CD14-positive monocyte (primary cell): ENCODE data around the gene NXF1. TPM values are rescaled to one million over a fixed set of nuclear protein-coding genes. Genes with fewer than 3 reads are reported as not detected.
"Not testable (repeated sequence)": the region's sequence is repeated elsewhere in the genome, so short reads cannot be mapped to it uniquely, and the experiment has no call there.

Experiments
- DNase-seq, 3 donors: peaks; one replicate each; pipeline ENCODE4 v3.0.0-alpha.2; 2011 to 2022
- H2AFZ ChIP-seq: 2 replicates; pipeline ENCODE4 v1.6.0; 2012; ENCODE audit warnings: mild to moderate bottlenecking, low read depth, low read length, inconsistent platforms; ENCODE audit not compliant: insufficient read depth, poor library complexity, severe bottlenecking
- H3K27ac ChIP-seq, 2 donors: 1 replicate in 1 of 2; 2 replicates in 1 of 2; pipeline ENCODE4 v1.5.1; 2012 to 2013; ENCODE audit warnings: low read length in 2 of 2, control low read depth in 1 of 2, inconsistent platforms in 1 of 2, low read depth in 1 of 2, mild to moderate bottlenecking in 1 of 2
- H3K27me3 ChIP-seq, 2 donors: one replicate each; pipeline versions ENCODE4 v1.6.0 to v1.6.1; 2011 to 2013; ENCODE audit warnings: low read length in 2 of 2; ENCODE audit not compliant: control insufficient read depth in 2 of 2, insufficient read depth in 2 of 2
- H3K36me3 ChIP-seq, 2 donors: replicated peaks in 1 of 2; 1 replicate in 1 of 2; 2 replicates in 1 of 2; pipeline versions ENCODE4 v1.5.1 to v1.6.1; 2012 to 2013; ENCODE audit warnings: low read length in 2 of 2, control low read depth in 1 of 2, inconsistent platforms in 1 of 2, mild to moderate bottlenecking in 1 of 2; ENCODE audit not compliant: insufficient read depth in 2 of 2, control insufficient read depth in 1 of 2
- H3K4me1 ChIP-seq, 2 donors: 1 replicate in 1 of 2; 2 replicates in 1 of 2; pipeline versions ENCODE4 v1.5.1 to v1.6.1; 2012 to 2013; ENCODE audit warnings: low read length in 2 of 2, control low read depth in 1 of 2, inconsistent platforms in 1 of 2, mild to moderate bottlenecking in 1 of 2, moderate library complexity in 1 of 2; ENCODE audit not compliant: insufficient read depth in 2 of 2, control insufficient read depth in 1 of 2
- H3K4me2 ChIP-seq: replicated peaks from 2 replicates; pipeline ENCODE3; 2012; ENCODE audit warnings: low read length, moderate library complexity, mild to moderate bottlenecking; ENCODE audit not compliant: poor library complexity, severe bottlenecking; ENCODE audit errors: extremely low read depth
- H3K4me3 ChIP-seq, 3 experiments: fragments of 200-600 bp in 1 of 3; sonication (generic) in 1 of 3; replicated peaks in 1 of 3; 1 replicate in 2 of 3; 2 replicates in 1 of 3; pipeline ENCODE4 v1.5.1; 2011 to 2013; ENCODE audit warnings: low read length in 3 of 3, mild to moderate bottlenecking in 3 of 3, control low read depth in 2 of 3, low read depth in 2 of 3, inconsistent platforms in 1 of 3, moderate library complexity in 1 of 3
- H3K79me2 ChIP-seq: 2 replicates; pipeline ENCODE4 v1.6.0; 2012; ENCODE audit warnings: mild to moderate bottlenecking, control low read depth, inconsistent platforms, low read length, moderate library complexity; ENCODE audit not compliant: insufficient read depth
- H3K9ac ChIP-seq: 2 replicates; pipeline ENCODE4 v1.6.0; 2017; ENCODE audit warnings: low read length, mild to moderate bottlenecking; ENCODE audit not compliant: insufficient read depth, poor library complexity, severe bottlenecking
- H3K9me3 ChIP-seq, 2 donors: replicated peaks in 1 of 2; 1 replicate in 1 of 2; 2 replicates in 1 of 2; pipeline versions ENCODE4 v1.5.1 to v1.6.1; 2012 to 2013; ENCODE audit warnings: low read length in 2 of 2, control low read depth in 1 of 2; ENCODE audit not compliant: control insufficient read depth in 1 of 2, insufficient read depth in 1 of 2
- H4K20me1 ChIP-seq: 2 replicates; pipeline ENCODE4 v1.6.0; 2012; ENCODE audit warnings: mild to moderate bottlenecking, low read length, control low read depth, moderate library complexity; ENCODE audit not compliant: insufficient read depth
- H3K27ac Mint-ChIP-seq, 7 donors: one replicate each; pipeline ENCODE4 v1.8.0; 2020; ENCODE audit warnings: mild to moderate bottlenecking in 7 of 7, mixed read lengths in 7 of 7, moderate library complexity in 6 of 7, inconsistent platforms in 2 of 7
- H3K27me3 Mint-ChIP-seq, 3 donors: one replicate each; pipeline ENCODE4 v1.8.0; 2021 to 2022; ENCODE audit warnings: low read depth in 3 of 3, mild to moderate bottlenecking in 3 of 3, mixed read lengths in 3 of 3, moderate library complexity in 3 of 3, inconsistent platforms in 1 of 3
- H3K36me3 Mint-ChIP-seq, 2 donors: one replicate each; pipeline ENCODE4 v1.8.0; 2020; ENCODE audit warnings: mixed read lengths in 2 of 2, inconsistent platforms in 1 of 2, mild to moderate bottlenecking in 1 of 2
- H3K4me1 Mint-ChIP-seq: one replicate; pipeline ENCODE4 v1.8.0; 2020; ENCODE audit warnings: mild to moderate bottlenecking, mixed read lengths
- H3K4me3 Mint-ChIP-seq, 2 donors: one replicate each; pipeline ENCODE4 v1.8.0; 2020; ENCODE audit warnings: mild to moderate bottlenecking in 2 of 2, mixed read lengths in 2 of 2, moderate library complexity in 1 of 2
- H3K9me3 Mint-ChIP-seq, 7 donors: one replicate each; pipeline ENCODE4 v1.8.0; 2020 to 2022; ENCODE audit warnings: mixed read lengths in 7 of 7, mild to moderate bottlenecking in 6 of 7, moderate library complexity in 6 of 7, inconsistent platforms in 2 of 7
- CTCF ChIP-seq: fragments of 200-600 bp; IDR thresholded peaks from one replicate; pipeline ENCODE4 v1.8.0; 2022; ENCODE audit warnings: antibody characterized with exemption, mild to moderate bottlenecking
- WGBS: methylation state at CpG from one replicate; pipeline ENCODE4 v1.1.5; 2013; ENCODE audit warnings: missing lambda C conversion rate; ENCODE audit not compliant: insufficient coverage; 5-methylcytosine and 5-hydroxymethylcytosine counted together
- intact Hi-C, 2 donors: fragments of 100-400 bp; cut with micrococcal nuclease; formaldehyde crosslinking; loops; one replicate each; pipeline versions ENCODE4 v1.15.0 to v1.15.1; 2023
- polyA plus RNA-seq, 3 donors: library from polyadenylated mRNA; depleted of rRNA in 1 of 3; unstranded in 2 of 3; stranded (reverse) in 1 of 3; fragments of 300-500 nt in 2 of 3; fragments of >200 nt in 1 of 3; fragmentation: Illumina TruSeq in 2 of 3; gene quantifications; 1 replicate in 2 of 3; 2 replicates in 1 of 3; pipeline ENCODE4 v1.2.3, GENCODE V29; 2012 to 2021

NXF1 gene
- polyA plus RNA-seq, 3 donors: 50.1 to 748 (median 70.6) TPM

- Histone ChIP-seq H3K79me2 (peaks cover 36% of the 10 kb centered on the region), H3K9ac (peak overlapping the region; percentile 77), H3K27ac (peak overlapping the region; percentile 76 to 92), H3K4me1 (peaks cover 12 to 19% of the 10 kb centered on the region in 2 donors), H3K9me3 (no peaks in the 10 kb centered on the region), H3K27me3 (no peaks in the 10 kb centered on the region), H3K36me3 (peaks cover 9 to 28% of the 10 kb centered on the region in 2 donors), H2AFZ (peak overlapping the region; percentile 90), H3K4me3 (peak overlapping the region; percentile 66 to 95 (median 79)), H3K4me2 (peak overlapping the region; percentile 81), H4K20me1 (no peaks in the 10 kb centered on the region)
- Mint-ChIP-seq H3K36me3 (peaks cover 14 to 39% of the 10 kb centered on the region in 2 donors), H3K4me3 (peak overlapping the region; percentile 96 to 98), H3K27me3 (peaks cover 1 to 2% (median 1%) of the 10 kb centered on the region in 3 donors), H3K27ac (peak overlapping the region; percentile 71 to 100 (median 98)), H3K9me3 (no peaks in the 10 kb centered on the region), H3K4me1 (peaks cover 23% of the 10 kb centered on the region)
- intact Hi-C loops: no loop called here
- DNase-seq: no peak
- no peak for TF ChIP-seq CTCF
- WGBS: 72% methylated on average over 12 of the region's 15 CpGs
Observed at GRCh38 chr11:62752994-62753735, 52.1 kb downstream of the NXF1 start.

GRCh38 chr11:62752177-62752785, 53.0 kb downstream of the NXF1 start:
- peaks cover 23% of the 10 kb centered on the region for H3K4me1 Mint-ChIP-seq
- H4K20me1 ChIP-seq: no peaks in the 10 kb centered on the region

GRCh38 chr11:62749931-62750330, 55.3 kb downstream of the NXF1 start:
- intact Hi-C loops: not testable (repeated sequence)

More at GRCh38 chr11:62752177-62752785, 53.0 kb downstream of the NXF1 start:
- no peaks in the 10 kb centered on the region for H3K9me3 Mint-ChIP-seq
- 99% methylated on average over 8 of the region's 14 CpGs for WGBS
- TF ChIP-seq CTCF: no peak
- no peak for DNase-seq
- peak overlapping the region in 1 of 2 donors; percentile 92 for H3K27ac ChIP-seq
- peaks cover 0 to 2% (median 0%) of the 10 kb centered on the region in 3 donors for H3K27me3 Mint-ChIP-seq
- H3K36me3 Mint-ChIP-seq: peaks cover 14 to 41% of the 10 kb centered on the region in 2 donors
- H3K9ac ChIP-seq: no peak overlapping the region
- peaks cover 9 to 28% of the 10 kb centered on the region in 2 donors for H3K36me3 ChIP-seq
- H3K4me3 ChIP-seq: no peak overlapping the region
- peak overlapping the region in 2 of 7 donors; percentile 13 to 81 for H3K27ac Mint-ChIP-seq
- peaks cover 12 to 19% of the 10 kb centered on the region in 2 donors for H3K4me1 ChIP-seq
- H3K4me2 ChIP-seq: no peak overlapping the region
- peaks cover 36% of the 10 kb centered on the region for H3K79me2 ChIP-seq
- H3K9me3 ChIP-seq: no peaks in the 10 kb centered on the region
- intact Hi-C loops: no loop called here
- H2AFZ ChIP-seq: no peak overlapping the region
- no peak overlapping the region for H3K4me3 Mint-ChIP-seq
- no peaks in the 10 kb centered on the region for H3K27me3 ChIP-seq

More at GRCh38 chr11:62749931-62750330, 55.3 kb downstream of the NXF1 start:
- not testable (repeated sequence) for H2AFZ ChIP-seq, H3K27ac ChIP-seq, H3K9me3 ChIP-seq, H3K4me2 ChIP-seq, H3K9ac ChIP-seq, H3K9me3 Mint-ChIP-seq, H3K27me3 ChIP-seq, H3K27me3 Mint-ChIP-seq, H4K20me1 ChIP-seq, DNase-seq, H3K4me3 ChIP-seq, H3K4me3 Mint-ChIP-seq
- H3K36me3 ChIP-seq: peaks cover 9 to 28% of the 10 kb centered on the region in 2 donors
- Mint-ChIP-seq H3K4me1 (peaks cover 23% of the 10 kb centered on the region), H3K27ac (peak overlapping the region in 2 of 7 donors; percentile 26 to 30), H3K36me3 (peaks cover 14 to 41% of the 10 kb centered on the region in 2 donors)
- no CpG with 5 or more reads among the region's 5 CpGs for WGBS
- peaks cover 12 to 19% of the 10 kb centered on the region in 2 donors for H3K4me1 ChIP-seq
- H3K79me2 ChIP-seq: peaks cover 36% of the 10 kb centered on the region
